ENCODE results near the gene AMMECR1. TPM values are rescaled to one million over a fixed set of nuclear protein-coding genes. Genes with fewer than 3 reads are reported as not detected.
"Not testable (repeated sequence)": the region's sequence is repeated elsewhere in the genome, so short reads cannot be mapped to it uniquely, and the experiment has no call there.

Gene AMMECR1
- total RNA-seq, 6 donors from 2014 or later = 1.4 to 20.1 (median 8.0) TPM

- DNase-seq = peak in 1 of 2 donors; percentile 46
- ATAC-seq (ENCODE audit: low FRiP score in 2 of 2) = no peak
- WGBS, 2 donors = 55 to 69% methylated on average over 6 to 17 of the region's 17 CpGs
Measured at GRCh38 chrX:110346681-110347080, 28.8 kb upstream of the AMMECR1 start.

GRCh38 chrX:110341189-110342035, 23.5 kb upstream of the AMMECR1 start:
- H3K36me3 ChIP-seq = no peaks in the 10 kb centered on the region
- no peaks in the 10 kb centered on the region for H3K27me3 ChIP-seq
- 78 to 87% methylated on average over 11 of the region's 11 CpGs for WGBS, 2 donors
- H3K9me3 ChIP-seq = no peaks in the 10 kb centered on the region
- ATAC-seq (ENCODE audit: low FRiP score in 2 of 2) (peak in 1 of 2 donors; percentile 73), DNase-seq (no peak)
- H3K27ac ChIP-seq = no peak overlapping the region
- no peak overlapping the region for H3K4me3 ChIP-seq
- TF ChIP-seq CTCF (IDR thresholded peaks at IDR 0.05) = no peak
- no peaks in the 10 kb centered on the region for H3K4me1 ChIP-seq

More at GRCh38 chrX:110346681-110347080, 28.8 kb upstream of the AMMECR1 start:
- Histone ChIP-seq H3K27ac (no peak overlapping the region), H3K36me3 (no peaks in the 10 kb centered on the region), H3K4me1 (no peaks in the 10 kb centered on the region), H3K4me3 (no peak overlapping the region), H3K27me3 (no peaks in the 10 kb centered on the region), H3K9me3 (no peaks in the 10 kb centered on the region)
- no peak for TF ChIP-seq POLR2AphosphoS5 (IDR thresholded peaks at IDR 0.05)
- no peak for TF ChIP-seq POLR2A (IDR thresholded peaks at IDR 0.05)
- TF ChIP-seq EP300 (IDR thresholded peaks at IDR 0.05) = no peak
- no peak for TF ChIP-seq CTCF (IDR thresholded peaks at IDR 0.05)

GRCh38 chrX:110338935-110339334, 21.1 kb upstream of the AMMECR1 start:
- no peaks in the 10 kb centered on the region for H3K36me3 ChIP-seq
- ATAC-seq (ENCODE audit: low FRiP score in 2 of 2) = no peak
- DNase-seq = peak in 1 of 2 donors; percentile 29
- 49 to 50% methylated on average over 4 of the region's 4 CpGs for WGBS, 2 donors
- H3K9me3 ChIP-seq = no peaks in the 10 kb centered on the region
- TF ChIP-seq POLR2AphosphoS5 (IDR thresholded peaks at IDR 0.05) (no peak), CTCF (IDR thresholded peaks at IDR 0.05) (no peak), POLR2A (IDR thresholded peaks at IDR 0.05) (no peak), EP300 (IDR thresholded peaks at IDR 0.05) (no peak)
- no peak overlapping the region for H3K27ac ChIP-seq
- H3K4me3 ChIP-seq = no peak overlapping the region
- H3K4me1 ChIP-seq = no peaks in the 10 kb centered on the region
- no peaks in the 10 kb centered on the region for H3K27me3 ChIP-seq

GRCh38 chrX:110333458-110333857, 15.6 kb upstream of the AMMECR1 start:
- 86 to 100% methylated on average over 1 of the region's 1 CpG for WGBS, 2 donors
- not testable (repeated sequence) for H3K4me1 ChIP-seq; H3K4me3 ChIP-seq; H3K27me3 ChIP-seq; H3K36me3 ChIP-seq; DNase-seq; H3K9me3 ChIP-seq; ATAC-seq (ENCODE audit: low FRiP score in 2 of 2); H3K27ac ChIP-seq

- Histone ChIP-seq H3K36me3 (no peaks in the 10 kb centered on the region), H3K4me1 (no peaks in the 10 kb centered on the region), H3K27me3 (no peaks in the 10 kb centered on the region), H3K4me3 (no peak overlapping the region), H3K9me3 (no peaks in the 10 kb centered on the region), H3K27ac (no peak overlapping the region)
- WGBS, 2 donors = 55 to 66% methylated on average over 3 of the region's 3 CpGs
- no peak for DNase-seq
- no peak for ATAC-seq (ENCODE audit: low FRiP score in 2 of 2)
- TF ChIP-seq CTCF (IDR thresholded peaks at IDR 0.05) (no peak), POLR2A (IDR thresholded peaks at IDR 0.05) (no peak), POLR2AphosphoS5 (IDR thresholded peaks at IDR 0.05) (no peak), EP300 (IDR thresholded peaks at IDR 0.05) (no peak)
Measured at GRCh38 chrX:110331444-110332030, 13.7 kb upstream of the AMMECR1 start.

- not testable (repeated sequence) for H3K4me3 ChIP-seq; H3K36me3 ChIP-seq; DNase-seq; H3K27me3 ChIP-seq; H3K27ac ChIP-seq; ATAC-seq (ENCODE audit: low FRiP score in 2 of 2); H3K4me1 ChIP-seq; H3K9me3 ChIP-seq
- 76 to 100% methylated on average over 1 of the region's 1 CpG for WGBS, 2 donors
Measured at GRCh38 chrX:110328613-110329012, 10.7 kb upstream of the AMMECR1 start.

All from upper lobe of left lung (tissue), 6 donors.